HepG2 (cell line): Measurements from ENCODE around the gene ZCCHC24.

Source experiments
- POLR2A ChIP-seq, 2 experiments: IDR thresholded peaks; 2 replicates each; pipeline ENCODE4 v1.6.1; 2011; ENCODE audit warnings: low read depth in 2 of 2, low read length in 2 of 2, mild to moderate bottlenecking in 1 of 2, moderate library complexity in 1 of 2; ENCODE audit not compliant: insufficient read depth in 1 of 2
- ZNF629 ChIP-seq: sonication (generic); formaldehyde crosslinking; conservative IDR thresholded peaks from 2 replicates; pipeline ENCODE4 v1.5.0; 2020; ENCODE audit warnings: missing genetic modification reagents

- TF ChIP-seq POLR2A (IDR thresholded peaks at IDR 0.05; ENCODE audit: insufficient read depth in 1 of 2, low read depth in 2 of 2, low read length in 2 of 2) (no peak), ZNF629 (CRISPR knock-in tag) (no peak)
These were observed 4.0 kb downstream of the ZCCHC24 start for GRCh38 chr10:79441433-79441832.
